ENCODE results near the gene PTPRR. TPM values are rescaled to one million over a fixed set of nuclear protein-coding genes. Genes with fewer than 3 reads are reported as not detected.

The PTPRR gene
- total and polyA plus RNA-seq, 9 donors: 0.15 to 1.5 (median 0.32) TPM; not detected in 1

- H3K9me3 ChIP-seq: no peaks in the 10 kb centered on the region
- no peak for TF ChIP-seq EP300 (IDR thresholded peaks at IDR 0.05)
- no peak for TF ChIP-seq POLR2A (IDR thresholded peaks at IDR 0.05)
- no peak for TF ChIP-seq CTCF (IDR thresholded peaks at IDR 0.05)
- H3K27me3 ChIP-seq: no peaks in the 10 kb centered on the region
- H3K36me3 ChIP-seq: no peaks in the 10 kb centered on the region
- no peaks in the 10 kb centered on the region for H3K4me1 ChIP-seq (ENCODE audit: insufficient read depth)
- DNase-seq: no peak
- H3K4me3 ChIP-seq: no peak overlapping the region
- intact Hi-C loops (cut with DNase I): no loop called here
- H3K27ac ChIP-seq: no peak overlapping the region
- WGBS, 3 donors: 62 to 73% (median 72%) methylated on average over 3 of the region's 3 CpGs
Measured at GRCh38 chr12:70963081-70963660, 42.6 kb upstream of the PTPRR start.

- DNase-seq: no peak
- no peaks in the 10 kb centered on the region for H3K36me3 ChIP-seq
- H3K4me3 ChIP-seq: no peak overlapping the region
- no peaks in the 10 kb centered on the region for H3K27me3 ChIP-seq
- intact Hi-C loops (cut with DNase I): no loop called here
- H3K4me1 ChIP-seq (ENCODE audit: insufficient read depth): no peaks in the 10 kb centered on the region
- no peak overlapping the region for H3K27ac ChIP-seq
- TF ChIP-seq EP300 (IDR thresholded peaks at IDR 0.05) (no peak), CTCF (IDR thresholded peaks at IDR 0.05) (no peak), POLR2A (IDR thresholded peaks at IDR 0.05) (no peak)
- WGBS, 3 donors: 46 to 77% (median 57%) methylated on average over 2 of the region's 2 CpGs
- no peaks in the 10 kb centered on the region for H3K9me3 ChIP-seq
Measured at GRCh38 chr12:70962226-70962794, 41.8 kb upstream of the PTPRR start.

- no peaks in the 10 kb centered on the region for H3K36me3 ChIP-seq
- H3K27ac ChIP-seq: no peak overlapping the region
- H3K9me3 ChIP-seq: no peaks in the 10 kb centered on the region
- H3K27me3 ChIP-seq: no peaks in the 10 kb centered on the region
- no peaks in the 10 kb centered on the region for H3K4me1 ChIP-seq (ENCODE audit: insufficient read depth)
- intact Hi-C loops (cut with DNase I): no loop called here
- 79 to 90% (median 84%) methylated on average over 1 of the region's 1 CpG for WGBS, 3 donors
- TF ChIP-seq EP300 (IDR thresholded peaks at IDR 0.05) (no peak), CTCF (IDR thresholded peaks at IDR 0.05) (no peak), POLR2A (IDR thresholded peaks at IDR 0.05) (no peak)
- no peak for DNase-seq
- H3K4me3 ChIP-seq: no peak overlapping the region
Measured at GRCh38 chr12:70960484-70960883, 39.9 kb upstream of the PTPRR start.

- Histone ChIP-seq H3K27ac (no peak overlapping the region), H3K4me3 (no peak overlapping the region), H3K9me3 (no peaks in the 10 kb centered on the region), H3K4me1 (ENCODE audit: insufficient read depth) (no peaks in the 10 kb centered on the region), H3K27me3 (no peaks in the 10 kb centered on the region), H3K36me3 (no peaks in the 10 kb centered on the region)
- no peak for DNase-seq
- TF ChIP-seq CTCF (IDR thresholded peaks at IDR 0.05) (no peak), EP300 (IDR thresholded peaks at IDR 0.05) (no peak), POLR2A (IDR thresholded peaks at IDR 0.05) (no peak)
- 88 to 98% (median 92%) methylated on average over 1 of the region's 1 CpG for WGBS, 3 donors
- intact Hi-C loops (cut with DNase I): no loop called here
Measured at GRCh38 chr12:70955415-70955814, 34.9 kb upstream of the PTPRR start.

Data from ovary (tissue), 9 donors.